Measurements from ENCODE around the gene MEF2A.
A peak's percentile ranks its signal among the peaks of the same experiment; 100 is the strongest.
"Not testable (repeated sequence)": the region's sequence is repeated elsewhere in the genome, so short reads cannot be mapped to it uniquely, and the experiment has no call there.

MEF2A gene

DNA sequence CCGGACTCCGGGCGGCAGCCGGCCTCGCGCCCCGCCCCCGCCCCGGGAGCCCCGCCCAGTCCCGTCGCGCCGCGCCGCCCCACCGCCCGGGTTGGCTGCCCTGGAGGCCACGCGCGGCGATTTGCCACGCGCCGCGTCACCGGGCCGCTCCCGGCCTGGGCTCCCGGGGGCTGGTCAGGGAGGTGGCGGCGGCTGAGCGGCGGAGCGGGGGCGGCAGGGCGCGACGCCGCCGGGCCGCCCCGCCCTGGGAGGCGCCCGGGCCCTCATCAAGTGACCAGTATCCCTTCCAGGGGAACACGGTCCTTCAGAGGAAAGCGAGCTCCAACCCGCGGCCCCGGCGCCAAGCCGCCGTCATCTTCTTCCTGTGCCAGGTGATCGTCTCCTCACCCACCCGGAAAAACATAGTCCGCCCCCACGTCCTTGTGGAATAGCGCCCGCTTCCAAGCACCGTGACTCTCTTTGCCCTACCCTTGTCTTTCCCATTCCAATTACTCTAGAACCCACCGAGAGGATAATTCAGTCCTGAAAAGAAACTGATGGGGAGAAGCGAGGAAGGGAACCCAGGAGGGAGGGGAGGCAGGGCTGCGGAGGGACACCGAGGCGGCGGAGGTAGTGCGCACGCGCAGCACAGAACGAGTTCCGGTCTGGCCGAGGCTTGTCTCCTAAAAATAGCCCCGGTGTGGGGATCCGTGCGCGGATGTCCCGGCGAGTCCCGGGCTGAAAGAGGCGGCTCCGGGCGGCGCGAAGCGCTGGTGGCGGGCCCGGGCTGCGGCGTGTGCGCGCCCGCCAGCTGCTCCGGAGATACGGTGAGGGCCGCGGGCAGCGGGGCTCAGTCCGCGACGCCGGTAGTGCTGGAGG is at the start of gene MEF2A:
Gene MEF2A (plus strand): TSS at position 686 of the 858 bp plus-strand sequence. CDS start 67,136 bp downstream, outside the sequence.
- peak; percentile 94 for DNase-seq

DNA sequence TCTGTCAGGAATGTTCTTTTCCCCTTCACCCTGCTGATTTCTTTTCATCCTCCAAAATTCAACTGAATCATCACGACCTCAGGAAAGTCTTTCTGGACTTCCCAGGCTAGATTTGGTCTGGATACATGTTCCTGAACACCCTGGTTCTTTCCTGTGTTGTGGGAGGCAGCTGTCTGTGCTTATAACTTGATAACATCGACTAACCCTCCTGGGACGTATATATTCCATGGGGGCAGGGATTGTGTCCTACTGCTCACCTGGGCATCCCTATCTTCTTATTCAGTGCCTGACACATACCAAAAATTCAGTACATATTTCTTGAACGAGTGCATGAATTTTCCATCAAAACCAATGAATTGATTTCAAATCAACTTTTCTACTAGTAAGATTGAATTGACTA is 47.6 kb upstream of the MEF2A start:
- DNase-seq = no peak

DNA sequence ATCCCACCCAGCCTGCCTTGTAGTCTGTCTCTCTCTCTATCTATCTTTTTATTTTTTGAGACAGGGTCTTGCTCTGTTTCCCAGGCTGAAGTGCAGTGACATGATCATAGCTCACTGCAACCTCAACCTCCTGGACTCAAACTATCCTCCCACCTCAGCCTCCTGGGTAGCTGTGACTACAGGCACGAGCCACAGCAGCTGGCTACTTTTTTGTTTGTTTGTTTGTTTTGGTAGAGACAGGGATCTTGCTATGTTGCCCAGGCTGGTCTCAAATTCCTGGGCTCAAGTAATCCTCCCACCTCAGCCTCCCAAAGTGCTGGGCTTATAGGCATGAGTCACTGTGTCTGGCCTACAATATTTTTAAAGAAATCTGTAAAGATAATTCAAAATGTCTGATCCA is 46.4 kb upstream of the MEF2A start:
- not testable (repeated sequence) for DNase-seq

DNA sequence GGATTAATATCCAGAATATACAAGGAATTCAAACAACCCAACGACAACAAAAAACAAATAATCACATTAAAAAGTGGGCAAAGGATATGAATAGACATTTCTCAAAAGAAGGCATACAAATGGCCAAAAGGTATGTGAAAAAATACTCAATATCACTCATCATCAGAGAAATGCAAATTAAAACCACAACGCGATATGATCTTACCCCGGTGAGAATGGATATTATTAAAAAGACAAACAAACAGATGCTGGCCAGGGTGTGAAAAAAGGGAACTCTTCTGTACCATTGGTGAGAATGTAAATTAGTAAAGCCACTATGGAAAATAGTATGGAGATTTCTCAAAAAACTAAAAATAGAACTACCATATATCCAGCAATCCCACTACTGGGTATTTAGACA is 43.5 kb upstream of the MEF2A start:
- no peak for DNase-seq

- DNase-seq = no peak
These were observed 39.6 kb upstream of the MEF2A start for GRCh38 chr15:99526176-99526575.

DNA sequence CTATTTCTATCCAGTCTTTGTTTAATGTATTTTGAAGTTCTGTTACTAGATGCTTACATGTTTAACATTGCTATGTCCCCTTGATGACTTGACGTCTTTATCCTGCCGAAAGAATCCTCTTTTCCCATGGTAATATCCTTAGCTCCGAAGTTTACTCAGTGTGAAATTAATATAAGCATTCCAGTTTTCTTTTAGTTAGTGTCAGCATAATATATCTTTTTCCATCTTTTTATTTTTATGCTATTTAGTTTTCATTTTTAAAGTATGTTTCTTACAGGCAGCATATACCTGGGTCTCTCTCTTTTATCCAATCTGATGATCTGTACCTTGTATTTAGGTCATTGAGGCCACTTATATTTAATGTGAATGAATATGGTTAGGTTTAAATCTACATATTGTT is 39.1 kb upstream of the MEF2A start:
- DNase-seq = no peak

DNA sequence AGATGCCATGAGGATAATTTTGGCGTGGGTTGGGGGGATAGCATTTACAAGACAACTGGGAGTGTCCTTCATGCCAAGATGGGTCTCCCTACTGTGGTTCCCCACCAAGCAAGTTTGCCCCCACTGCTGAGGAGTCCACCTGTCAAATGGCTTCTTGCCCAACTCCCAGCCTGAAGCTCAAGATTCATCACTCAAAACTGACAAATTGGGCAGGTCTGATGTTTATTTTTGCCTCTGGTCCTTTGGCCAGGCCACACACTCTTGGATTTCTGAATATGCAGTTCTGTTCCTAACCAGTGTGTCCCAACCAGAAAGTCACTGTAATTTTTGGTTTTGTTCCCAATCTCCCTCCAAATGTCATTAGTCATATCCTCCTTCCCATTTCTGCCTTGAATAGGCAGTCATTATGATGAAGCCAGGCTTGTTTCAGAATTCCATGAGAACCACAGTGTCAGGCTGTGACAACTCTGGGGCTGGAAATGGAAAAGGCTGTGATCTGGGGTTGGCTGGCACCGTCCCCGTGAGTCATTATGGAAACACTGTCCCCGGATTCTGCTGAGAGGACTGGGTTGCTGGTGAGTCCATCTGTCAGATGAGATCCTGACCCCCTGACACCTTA is 29.3 kb upstream of the MEF2A start:
- DNase-seq = no peak

DNA sequence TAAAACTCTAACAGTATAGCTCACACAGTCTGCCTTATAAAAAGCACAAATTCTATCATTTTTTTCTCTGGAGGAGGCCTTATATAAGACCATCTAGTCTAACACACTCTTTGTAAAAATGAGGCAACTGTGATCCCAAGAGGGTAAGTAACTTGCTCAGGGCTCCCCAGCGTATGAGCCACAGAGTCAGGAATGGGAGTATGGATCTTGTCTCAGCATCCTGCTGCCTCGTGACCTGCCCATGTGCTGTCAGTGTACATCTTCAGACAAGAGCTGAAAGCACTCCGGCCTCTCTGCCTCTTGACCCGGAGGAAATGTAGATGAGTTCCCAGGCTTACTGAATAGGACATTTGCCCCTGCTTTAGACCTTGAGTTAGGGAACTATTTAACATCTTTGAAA is 28.4 kb upstream of the MEF2A start:
- no peak for DNase-seq

- DNase-seq = no peak
These were observed 27.5 kb upstream of the MEF2A start for GRCh38 chr15:99538261-99538660.

DNA sequence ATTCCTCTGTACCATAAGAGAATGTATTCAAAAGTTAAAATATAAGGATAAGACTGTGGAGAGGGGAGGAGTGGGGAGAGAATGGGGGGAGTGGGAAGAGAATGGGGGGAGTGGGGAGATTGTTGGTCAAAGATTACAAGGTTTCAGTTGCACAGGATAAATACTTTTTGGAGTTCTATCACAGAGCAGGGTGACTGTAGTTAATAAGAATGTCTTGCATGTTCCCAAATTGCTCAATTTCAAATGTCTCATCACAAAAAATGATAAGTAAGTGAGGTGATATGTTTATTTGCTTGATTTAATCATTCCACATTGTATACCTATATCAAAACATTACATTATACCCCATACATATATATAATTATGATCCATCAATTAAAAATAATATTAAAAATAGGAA is 23.0 kb upstream of the MEF2A start:
- no peak for DNase-seq

GRCh38 chr15:99545605-99546004 is 20.2 kb upstream of the MEF2A start:
- DNase-seq = no peak

- no peak for DNase-seq
These were observed 19.2 kb upstream of the MEF2A start for GRCh38 chr15:99546441-99547100.

DNA sequence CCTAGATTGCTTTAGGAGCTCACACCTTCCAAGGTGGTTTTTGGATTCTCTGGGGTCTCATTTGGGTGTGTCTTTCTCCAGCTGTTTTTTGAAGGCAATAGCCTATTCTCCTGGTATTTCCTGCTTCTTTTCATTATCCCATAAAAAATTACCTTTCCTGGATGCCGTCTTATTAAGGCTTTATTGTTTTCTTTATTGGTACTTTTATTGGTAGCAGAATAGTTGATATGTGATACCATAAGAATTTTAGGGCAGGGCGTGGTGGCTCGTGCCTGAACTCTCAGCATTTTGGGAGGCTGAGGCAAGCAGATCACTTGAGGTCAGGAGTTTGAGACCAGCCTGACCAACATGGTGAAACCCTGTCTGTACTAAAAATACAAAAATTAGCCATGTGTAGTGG is 18.3 kb upstream of the MEF2A start:
- DNase-seq = no peak

- no peak for DNase-seq
These were observed 15.7 kb upstream of the MEF2A start for GRCh38 chr15:99550077-99550476.

DNA sequence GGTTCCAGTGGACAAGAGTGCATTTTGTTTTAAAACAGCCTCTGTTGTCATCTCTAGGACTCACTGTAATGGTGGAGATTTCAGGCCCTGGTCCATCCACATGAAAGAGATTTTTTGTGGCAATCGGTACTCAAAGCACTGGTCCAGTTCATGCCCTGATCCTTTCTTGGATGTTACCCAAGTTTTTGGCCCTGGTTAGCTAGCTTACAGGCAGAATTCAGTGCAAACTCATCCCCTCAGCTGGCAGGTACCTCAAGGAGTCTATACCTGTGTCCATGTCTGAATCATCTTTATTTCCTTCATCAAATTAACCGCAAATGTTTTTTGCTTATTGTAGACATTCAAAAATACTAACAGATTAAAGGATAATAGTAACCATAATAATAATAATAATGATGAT is 13.7 kb upstream of the MEF2A start:
- no peak for DNase-seq

GRCh38 chr15:99554880-99555488 is 10.8 kb upstream of the MEF2A start:
- DNase-seq = no peak

- DNase-seq = peak; percentile 42
These were observed 9.8 kb upstream of the MEF2A start for GRCh38 chr15:99556011-99556410.

- no peak for DNase-seq
These were observed 9.2 kb upstream of the MEF2A start for GRCh38 chr15:99556578-99556977.

DNA sequence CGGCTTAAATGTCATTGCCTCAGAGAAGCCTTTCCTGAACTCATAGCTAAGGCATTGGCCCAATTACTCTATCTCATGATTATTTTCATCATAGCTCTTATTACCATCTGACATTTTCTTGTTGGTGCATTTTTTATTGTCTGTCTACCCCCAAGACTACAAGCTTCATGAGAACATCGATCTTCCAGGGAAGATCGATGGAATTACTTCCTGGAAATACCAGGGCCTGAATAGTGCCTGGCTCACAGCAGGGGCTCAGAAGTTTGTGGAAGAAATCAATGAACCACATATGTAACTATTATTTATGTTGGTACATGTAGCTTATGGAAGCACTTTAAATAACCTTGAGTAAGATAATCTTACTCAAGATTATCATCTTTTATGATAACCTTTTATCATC is 7.7 kb upstream of the MEF2A start:
- DNase-seq = no peak

GRCh38 chr15:99558571-99558970 is 7.2 kb upstream of the MEF2A start:
- no peak for DNase-seq

GRCh38 chr15:99561476-99562230 is 4.1 kb upstream of the MEF2A start:
- no peak for DNase-seq

- DNase-seq = peak; percentile 18
These were observed 3.5 kb upstream of the MEF2A start for GRCh38 chr15:99562238-99562637.

Data from hematopoietic multipotent progenitor cell treated with erythropoietin and hydrocortisone succinate and interleukin-3 and kit ligand, for 6 days (in vitro differentiated cells).